CD4-positive, alpha-beta memory T cell (primary cell): Measurements from ENCODE around the gene WTAP. TPM values are rescaled to one million over a fixed set of nuclear protein-coding genes. Genes with fewer than 3 reads are reported as not detected.
"Not testable (repeated sequence)": the region's sequence is repeated elsewhere in the genome, so short reads cannot be mapped to it uniquely, and the experiment has no call there.

Experiments used
- CTCF ChIA-PET: fragments of 350-600 bp; sonication (Branson Sonifier 250); formaldehyde crosslinking; loops from one replicate; lab custom pipeline; 2021; ENCODE audit warnings: inconsistent platforms; ENCODE audit not compliant: partially characterized antibody; lab: Charles Lee
- POLR2A ChIA-PET: fragments of 350-600 bp; sonication (Branson Sonifier 250); formaldehyde crosslinking; loops from one replicate; lab custom pipeline; 2021; ENCODE audit not compliant: partially characterized antibody; lab: Charles Lee
- DNase-seq, 5 donors: peaks; one replicate each; pipeline versions ENCODE4 v3.0.0 to v3.0.0-alpha.2; 2020 to 2022; ENCODE audit warnings: mixed read lengths in 1 of 5
- H3K27ac ChIP-seq: one replicate; pipeline ENCODE4 v1.7.0; 2013; ENCODE audit warnings: low read depth, low read length
- H3K27me3 ChIP-seq: 2 replicates; pipeline ENCODE4 v1.7.0; 2013; ENCODE audit warnings: mild to moderate bottlenecking, low read length, moderate library complexity; ENCODE audit not compliant: insufficient read depth
- H3K36me3 ChIP-seq: 2 replicates; pipeline ENCODE4 v1.7.0; 2013; ENCODE audit warnings: mild to moderate bottlenecking, low read length, moderate library complexity; ENCODE audit not compliant: insufficient read depth
- H3K4me1 ChIP-seq: 2 replicates; pipeline ENCODE4 v1.7.0; 2013; ENCODE audit warnings: mild to moderate bottlenecking, low read length, moderate library complexity; ENCODE audit not compliant: insufficient read depth
- H3K4me3 ChIP-seq, 2 donors: one replicate each; pipeline ENCODE4 v1.7.0; 2013; ENCODE audit warnings: low read length in 2 of 2, mild to moderate bottlenecking in 1 of 2
- H3K9me3 ChIP-seq, 2 donors: one replicate each; pipeline ENCODE4 v1.7.0; 2013; ENCODE audit warnings: low read length in 2 of 2, control low read depth in 1 of 2; ENCODE audit not compliant: control insufficient read depth in 1 of 2
- H3K27ac Mint-ChIP-seq, 7 donors: one replicate each; pipeline ENCODE4 v1.8.0; 2020 to 2021; ENCODE audit warnings: mixed read lengths in 7 of 7, mild to moderate bottlenecking in 6 of 7, inconsistent platforms in 3 of 7, moderate library complexity in 3 of 7
- H3K27me3 Mint-ChIP-seq, 2 donors: one replicate each; pipeline ENCODE4 v1.8.0; 2020 to 2021; ENCODE audit warnings: mixed read lengths in 2 of 2
- H3K36me3 Mint-ChIP-seq, 2 donors: one replicate each; pipeline ENCODE4 v1.8.0; 2020 to 2021; ENCODE audit warnings: mixed read lengths in 2 of 2, inconsistent platforms in 1 of 2, mild to moderate bottlenecking in 1 of 2
- H3K4me1 Mint-ChIP-seq, 4 donors: one replicate each; pipeline ENCODE4 v1.8.0; 2020 to 2021; ENCODE audit warnings: mixed read lengths in 4 of 4, mild to moderate bottlenecking in 1 of 4
- H3K4me3 Mint-ChIP-seq, 8 donors: one replicate each; pipeline ENCODE4 v1.8.0; 2020 to 2021; ENCODE audit warnings: mixed read lengths in 8 of 8, mild to moderate bottlenecking in 7 of 8, moderate library complexity in 6 of 8, inconsistent platforms in 3 of 8
- H3K9me3 Mint-ChIP-seq, 8 donors: one replicate each; pipeline ENCODE4 v1.8.0; 2020 to 2021; ENCODE audit warnings: mixed read lengths in 8 of 8, mild to moderate bottlenecking in 5 of 8, inconsistent platforms in 3 of 8, moderate library complexity in 1 of 8
- intact Hi-C: fragments of 100-400 bp; cut with micrococcal nuclease; formaldehyde crosslinking; loops from one replicate; pipeline ENCODE4 v1.15.1; 2023
- polyA plus RNA-seq, 2 donors: library from polyadenylated mRNA; unstranded; fragments of 300-500 nt; fragmentation: Illumina TruSeq; gene quantifications; one replicate each; pipeline ENCODE4 v1.2.3, GENCODE V29; 2021
- total RNA-seq, 2 experiments: library from RNA; stranded (reverse); gene quantifications; one replicate each; pipeline ENCODE4 v1.2.3, GENCODE V29; 2021

The WTAP gene
- total and polyA plus RNA-seq, 4 experiments from 2014 or later, result 140 to 159 (median 150) TPM

- Histone ChIP-seq H3K4me3 (no peak overlapping the region), H3K27ac (no peak overlapping the region), H3K27me3 (no peaks in the 10 kb centered on the region), H3K4me1 (peaks cover 44% of the 10 kb centered on the region), H3K36me3 (peaks cover 30% of the 10 kb centered on the region), H3K9me3 (no peaks in the 10 kb centered on the region)
- Mint-ChIP-seq H3K4me3 (peak overlapping the region in 2 of 8 donors; percentile 3), H3K36me3 (peaks cover 40 to 61% of the 10 kb centered on the region in 2 donors), H3K4me1 (peaks cover 30 to 52% (median 43%) of the 10 kb centered on the region in 4 donors), H3K27me3 (no peaks in the 10 kb centered on the region), H3K27ac (peak overlapping the region in 3 of 7 donors; percentile 23 to 63 (median 37)), H3K9me3 (no peaks in the 10 kb centered on the region)
- POLR2A ChIA-PET, result interaction anchor here (0.5 to 13.4 kb wide), 4 partner anchors 41 to 166 kb away, joined by 3 to 240 read pairs (median 4); partner anchors contain the start of genes ACAT2, TCP1 and WTAP
- intact Hi-C loops, result no loop called here
- CTCF ChIA-PET, result interaction anchor here (1.0 kb wide), 1 partner anchor 164 kb away, joined by 4 read pairs; no protein-coding TSS in a partner anchor
- DNase-seq, result no peak
Observed at GRCh38 chr6:159688266-159688905, 38.9 kb upstream of the WTAP start.

GRCh38 chr6:159689001-159689400 is 38.3 kb upstream of the WTAP start:
- Mint-ChIP-seq H3K36me3 (peaks cover 40 to 62% of the 10 kb centered on the region in 2 donors), H3K4me1 (peaks cover 31 to 57% (median 46%) of the 10 kb centered on the region in 4 donors), H3K27ac (peak overlapping the region in 4 of 7 donors; percentile 14 to 36 (median 31)), H3K9me3 (no peaks in the 10 kb centered on the region), H3K4me3 (peak overlapping the region in 3 of 8 donors; percentile 8 to 55 (median 17)), H3K27me3 (no peaks in the 10 kb centered on the region)
- Histone ChIP-seq H3K4me1 (peaks cover 49% of the 10 kb centered on the region), H3K27ac (no peak overlapping the region), H3K27me3 (no peaks in the 10 kb centered on the region), H3K4me3 (no peak overlapping the region), H3K36me3 (peaks cover 25% of the 10 kb centered on the region), H3K9me3 (no peaks in the 10 kb centered on the region)
- intact Hi-C loops, result no loop called here
- POLR2A ChIA-PET, result interaction anchor here (0.9 to 13.4 kb wide), 3 partner anchors 40 to 100 kb away, joined by 3 to 240 read pairs (median 4); partner anchors contain the start of genes ACAT2, TCP1 and WTAP
- no peak for DNase-seq
- CTCF ChIA-PET, result interaction anchor here (1.0 to 4.4 kb wide), 6 partner anchors 32 to 164 kb away, joined by 3 to 50 read pairs (median 7); partner anchors contain the start of genes MRPL18, TCP1 and WTAP

- ChIA-PET CTCF (interaction anchor here (0.7 to 4.4 kb wide), 13 partner anchors 28 to 765 kb away, joined by 3 to 50 read pairs (median 5); partner anchors contain the start of genes MRPL18, TCP1 and WTAP), POLR2A (interaction anchor here (0.6 to 13.4 kb wide), 3 partner anchors 32 to 99 kb away, joined by 3 to 240 read pairs (median 110); partner anchors contain the start of genes MRPL18, TCP1 and WTAP)
- H3K4me3 Mint-ChIP-seq, H3K9me3 ChIP-seq, H3K27ac Mint-ChIP-seq, H3K27ac ChIP-seq, DNase-seq, H3K27me3 Mint-ChIP-seq, H3K9me3 Mint-ChIP-seq, H3K4me3 ChIP-seq, H3K27me3 ChIP-seq: not testable (repeated sequence)
- peaks cover 59% of the 10 kb centered on the region for H3K4me1 ChIP-seq
- intact Hi-C loops, result loop anchor here (5.0 to 10.0 kb wide), 2 partner anchors 325 to 412 kb away; no protein-coding TSS in a partner anchor
- H3K36me3 ChIP-seq, result peaks cover 21% of the 10 kb centered on the region
- H3K36me3 Mint-ChIP-seq, result peaks cover 35 to 61% of the 10 kb centered on the region in 2 donors
- peaks cover 38 to 69% (median 54%) of the 10 kb centered on the region in 4 donors for H3K4me1 Mint-ChIP-seq
Observed at GRCh38 chr6:159690135-159690534, 37.2 kb upstream of the WTAP start.

GRCh38 chr6:159691133-159691962 is 36.0 kb upstream of the WTAP start:
- peak overlapping the region; percentile 87 to 88 for H3K4me3 ChIP-seq
- peaks cover 12% of the 10 kb centered on the region for H3K36me3 ChIP-seq
- peak overlapping the region; percentile 86 to 96 (median 94) for H3K4me3 Mint-ChIP-seq
- H3K9me3 Mint-ChIP-seq, result no peaks in the 10 kb centered on the region
- no peaks in the 10 kb centered on the region for H3K27me3 Mint-ChIP-seq
- H3K27ac ChIP-seq, result peak overlapping the region; percentile 64
- H3K4me1 Mint-ChIP-seq, result peaks cover 34 to 78% (median 58%) of the 10 kb centered on the region in 4 donors
- no peaks in the 10 kb centered on the region for H3K9me3 ChIP-seq
- POLR2A ChIA-PET, result interaction anchor here (0.8 to 13.4 kb wide), 11 partner anchors 9 to 323 kb away, joined by 3 to 240 read pairs (median 10); partner anchors contain the start of genes ACAT2, MRPL18, TCP1 and WTAP
- H3K4me1 ChIP-seq, result peaks cover 65% of the 10 kb centered on the region
- DNase-seq, result peak; percentile 57 to 69 (median 61)
- intact Hi-C loops, result loop anchor here (1.0 to 10.0 kb wide), 6 partner anchors 29 to 765 kb away; no protein-coding TSS in a partner anchor
- peak overlapping the region; percentile 92 to 97 (median 97) for H3K27ac Mint-ChIP-seq
- peaks cover 28 to 51% of the 10 kb centered on the region in 2 donors for H3K36me3 Mint-ChIP-seq
- CTCF ChIA-PET, result interaction anchor here (0.8 to 4.4 kb wide), 25 partner anchors 8 to 842 kb away, joined by 3 to 50 read pairs (median 5); partner anchors contain the start of genes ACAT2, MRPL18, TCP1 and WTAP
- no peaks in the 10 kb centered on the region for H3K27me3 ChIP-seq

DNA sequence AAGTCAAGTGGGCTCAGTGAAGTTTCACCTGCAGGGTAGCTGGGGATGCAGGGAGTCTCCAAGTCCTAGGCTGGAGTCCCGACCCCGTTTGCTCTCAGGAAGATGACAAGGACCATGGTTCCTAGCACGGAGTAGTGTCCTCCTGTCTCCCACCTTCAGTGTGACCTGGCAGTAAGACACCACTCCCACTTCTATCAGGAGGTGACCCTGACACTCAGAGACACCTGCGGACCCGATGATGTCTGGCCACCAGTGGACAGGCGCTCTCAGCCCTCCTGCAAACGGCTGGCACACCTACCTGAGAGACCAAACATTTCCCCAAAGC is 35.4 kb upstream of the WTAP start:
- Mint-ChIP-seq H3K27me3 (no peaks in the 10 kb centered on the region), H3K36me3 (peaks cover 23 to 47% of the 10 kb centered on the region in 2 donors), H3K4me1 (peaks cover 32 to 79% (median 56%) of the 10 kb centered on the region in 4 donors), H3K4me3 (peak overlapping the region; percentile 86 to 96 (median 94)), H3K9me3 (no peaks in the 10 kb centered on the region), H3K27ac (peak overlapping the region; percentile 92 to 97 (median 97))
- Histone ChIP-seq H3K27ac (peak overlapping the region; percentile 64), H3K4me3 (peak overlapping the region; percentile 87 to 88), H3K36me3 (peaks cover 12% of the 10 kb centered on the region), H3K9me3 (no peaks in the 10 kb centered on the region), H3K4me1 (peaks cover 60% of the 10 kb centered on the region), H3K27me3 (no peaks in the 10 kb centered on the region)
- intact Hi-C loops, result loop anchor here (1.0 to 10.0 kb wide), 7 partner anchors 28 to 829 kb away; no protein-coding TSS in a partner anchor
- DNase-seq, result peak in 1 of 5 donors; percentile 8
- ChIA-PET CTCF (interaction anchor here (0.8 to 4.4 kb wide), 23 partner anchors 8 to 841 kb away, joined by 3 to 50 read pairs (median 6); partner anchors contain the start of genes ACAT2, MRPL18, TCP1 and WTAP), POLR2A (interaction anchor here (0.6 to 13.4 kb wide), 14 partner anchors 9 to 322 kb away, joined by 3 to 240 read pairs (median 8); partner anchors contain the start of genes ACAT2, MRPL18, TCP1 and WTAP)
